Thoracic aorta (tissue), 2 donors: ENCODE data around the gene RNPEPL1. TPM values are rescaled to one million over a fixed set of nuclear protein-coding genes. Genes with fewer than 3 reads are reported as not detected.

Experiments
- ATAC-seq: fragments of 150-250 bp; one replicate; pipeline ENCODE4 v1.8.0; 2017; ENCODE audit warnings: low read depth; ENCODE audit not compliant: insufficient number of reproducible peaks, low FRiP score
- DNase-seq: peaks from one replicate; pipeline ENCODE4 v3.0.0-alpha.2; 2020; ENCODE audit warnings: low spot score
- H3K27ac ChIP-seq, 2 donors: fragments of 200-600 bp; sonication (generic); 1 replicate in 1 of 2; 2 replicates in 1 of 2; pipeline ENCODE4 v1.5.1; 2016; ENCODE audit warnings: mild to moderate bottlenecking in 2 of 2, moderate library complexity in 2 of 2
- H3K27me3 ChIP-seq: fragments of 200-600 bp; sonication (generic); replicated peaks from 2 replicates; pipeline ENCODE4 v1.6.0; 2016; ENCODE audit warnings: mild to moderate bottlenecking; ENCODE audit not compliant: insufficient read depth
- H3K36me3 ChIP-seq: fragments of 200-600 bp; sonication (generic); one replicate; pipeline ENCODE4 v1.5.1; 2016
- H3K4me1 ChIP-seq, 2 donors: fragments of 200-600 bp; sonication (generic); 1 replicate in 1 of 2; 2 replicates in 1 of 2; pipeline versions ENCODE4 v1.5.1 to v1.6.0; 2016; ENCODE audit warnings: low read depth in 2 of 2, mild to moderate bottlenecking in 1 of 2; ENCODE audit not compliant: control insufficient read depth in 1 of 2
- H3K4me3 ChIP-seq: fragments of 200-600 bp; sonication (generic); 2 replicates; pipeline ENCODE4 v1.5.1; 2016; ENCODE audit warnings: mild to moderate bottlenecking
- H3K9me3 ChIP-seq: fragments of 200-600 bp; sonication (generic); 2 replicates; pipeline ENCODE4 v1.5.1; 2016
- total RNA-seq, 2 donors: library from RNA; depleted of rRNA; stranded (reverse); fragments of >200 nt; gene quantifications; one replicate each; pipeline versions ENCODE4 v1.1.0 to v1.2.3, GENCODE V29; 2016
- TF ChIP-seq, protein P1 (sequence below): fragments of 200-600 bp; sonication (generic); IDR thresholded peaks from one replicate; pipeline ENCODE4 v1.5.1; 2019; ENCODE audit warnings: antibody characterized with exemption

RNPEPL1 gene
- total RNA-seq, 2 donors from 2014 or later: 71.1 to 101 TPM

GRCh38 chr2:240567137-240567871, 980 bp upstream of the RNPEPL1 start:
- Histone ChIP-seq H3K9me3 (no peaks in the 10 kb centered on the region), H3K4me1 (peaks cover 26 to 59% of the 10 kb centered on the region in 2 donors), H3K36me3 (no peaks in the 10 kb centered on the region), H3K27me3 (no peaks in the 10 kb centered on the region), H3K4me3 (peak overlapping the region; percentile 89), H3K27ac (peak overlapping the region; percentile 80 to 91)
- no peak for DNase-seq
- ATAC-seq: no peak
- TF ChIP-seq, protein P1, sequence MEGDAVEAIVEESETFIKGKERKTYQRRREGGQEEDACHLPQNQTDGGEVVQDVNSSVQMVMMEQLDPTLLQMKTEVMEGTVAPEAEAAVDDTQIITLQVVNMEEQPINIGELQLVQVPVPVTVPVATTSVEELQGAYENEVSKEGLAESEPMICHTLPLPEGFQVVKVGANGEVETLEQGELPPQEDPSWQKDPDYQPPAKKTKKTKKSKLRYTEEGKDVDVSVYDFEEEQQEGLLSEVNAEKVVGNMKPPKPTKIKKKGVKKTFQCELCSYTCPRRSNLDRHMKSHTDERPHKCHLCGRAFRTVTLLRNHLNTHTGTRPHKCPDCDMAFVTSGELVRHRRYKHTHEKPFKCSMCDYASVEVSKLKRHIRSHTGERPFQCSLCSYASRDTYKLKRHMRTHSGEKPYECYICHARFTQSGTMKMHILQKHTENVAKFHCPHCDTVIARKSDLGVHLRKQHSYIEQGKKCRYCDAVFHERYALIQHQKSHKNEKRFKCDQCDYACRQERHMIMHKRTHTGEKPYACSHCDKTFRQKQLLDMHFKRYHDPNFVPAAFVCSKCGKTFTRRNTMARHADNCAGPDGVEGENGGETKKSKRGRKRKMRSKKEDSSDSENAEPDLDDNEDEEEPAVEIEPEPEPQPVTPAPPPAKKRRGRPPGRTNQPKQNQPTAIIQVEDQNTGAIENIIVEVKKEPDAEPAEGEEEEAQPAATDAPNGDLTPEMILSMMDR: no peak

DNA sequence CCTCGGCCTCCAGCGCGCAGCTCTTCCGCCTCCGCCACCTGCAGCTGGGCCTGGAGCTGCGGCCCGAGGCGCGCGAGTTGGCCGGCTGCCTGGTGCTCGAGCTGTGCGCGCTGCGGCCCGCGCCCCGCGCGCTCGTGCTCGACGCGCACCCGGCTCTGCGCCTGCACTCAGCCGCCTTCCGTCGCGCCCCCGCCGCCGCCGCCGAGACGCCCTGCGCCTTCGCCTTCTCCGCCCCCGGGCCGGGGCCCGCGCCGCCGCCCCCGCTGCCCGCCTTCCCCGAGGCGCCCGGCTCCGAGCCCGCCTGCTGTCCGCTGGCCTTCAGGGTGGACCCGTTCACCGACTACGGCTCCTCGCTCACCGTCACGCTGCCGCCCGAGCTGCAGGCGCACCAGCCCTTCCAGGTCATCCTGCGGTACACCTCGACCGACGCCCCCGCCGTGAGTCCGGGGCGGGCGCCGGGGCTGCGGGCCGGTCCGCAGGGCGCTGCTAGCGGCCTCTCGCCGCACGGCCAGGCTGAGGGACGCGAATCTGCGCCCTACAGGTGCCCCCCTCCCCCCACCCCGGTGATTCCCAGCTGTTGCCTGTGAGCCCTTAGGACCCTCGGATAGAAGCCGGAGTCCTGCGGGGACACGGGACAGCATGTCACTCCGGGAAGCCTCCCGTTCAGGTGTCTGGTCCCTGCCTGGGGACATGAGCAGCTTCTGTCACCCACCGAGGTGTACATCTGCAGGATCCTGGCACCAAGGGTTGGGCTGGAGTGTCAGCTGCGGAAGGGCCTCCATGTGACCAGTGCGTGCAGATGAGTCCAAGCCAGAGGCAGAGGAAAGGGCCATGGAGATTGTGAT, 616 bp downstream of the RNPEPL1 start:
- H3K4me3 ChIP-seq: peak overlapping the region; percentile 89
- TF ChIP-seq, protein P1: no peak
- H3K36me3 ChIP-seq: no peaks in the 10 kb centered on the region
- no peaks in the 10 kb centered on the region for H3K9me3 ChIP-seq
- peak overlapping the region; percentile 62 to 73 for H3K27ac ChIP-seq
- H3K4me1 ChIP-seq: peaks cover 26 to 51% of the 10 kb centered on the region in 2 donors
- DNase-seq: no peak
- H3K27me3 ChIP-seq: no peaks in the 10 kb centered on the region
- peak; percentile 25 for ATAC-seq

- Histone ChIP-seq H3K4me3 (peak overlapping the region; percentile 89), H3K27ac (no peak overlapping the region), H3K36me3 (no peaks in the 10 kb centered on the region), H3K4me1 (peaks cover 26 to 51% of the 10 kb centered on the region in 2 donors), H3K27me3 (no peaks in the 10 kb centered on the region), H3K9me3 (no peaks in the 10 kb centered on the region)
- ATAC-seq (no peak), DNase-seq (no peak)
- TF ChIP-seq, protein P1: no peak
Measured at GRCh38 chr2:240569523-240569997, 1.3 kb downstream of the RNPEPL1 start.

- TF ChIP-seq, protein P1: no peak
- Histone ChIP-seq H3K9me3 (no peaks in the 10 kb centered on the region), H3K27me3 (no peaks in the 10 kb centered on the region), H3K4me3 (peak overlapping the region; percentile 89), H3K27ac (no peak overlapping the region), H3K36me3 (peaks cover 1% of the 10 kb centered on the region), H3K4me1 (peaks cover 26 to 51% of the 10 kb centered on the region in 2 donors)
- no peak for ATAC-seq
- no peak for DNase-seq
Measured at GRCh38 chr2:240569998-240570530, 1.8 kb downstream of the RNPEPL1 start.
